ENCODE measurements around the gene SDCBP2. TPM values are rescaled to one million over a fixed set of nuclear protein-coding genes. Genes with fewer than 3 reads are reported as not detected.

Gene SDCBP2
- total and polyA plus RNA-seq, 2 of the 13 experiments (the other 11 are each of a cell fraction or from before 2014, with no cell fraction given): 1.2 to 2.4 TPM

GRCh38 chr20:1317545-1318255, 11.2 kb downstream of the SDCBP2 start (continued):
- TF ChIP-seq ZNF710 (CRISPR knock-in tag; IDR thresholded peaks at IDR 0.05; ENCODE audit: borderline replicate concordance): 0 out of 2 replicates have a peak, but pooled peaks have one; percentile 47
- no peak for TF ChIP-seq MED8 (CRISPR knock-in tag; IDR thresholded peaks at IDR 0.05; ENCODE audit: insufficient replicate concordance)
- TF ChIP-seq NR2C2 (CRISPR knock-in tag; IDR thresholded peaks at IDR 0.05; ENCODE audit: borderline replicate concordance): peak; percentile 89
- no peak for TF ChIP-seq HOXD1 (CRISPR knock-in tag; IDR thresholded peaks at IDR 0.05)
- no peak for TF ChIP-seq U2AF2 (IDR thresholded peaks at IDR 0.05; ENCODE audit: low read depth, low read length)
- 0 out of 2 replicates have a peak, but pooled peaks have one; percentile 20 for TF ChIP-seq ZNF503 (CRISPR knock-in tag; IDR thresholded peaks at IDR 0.05)
- no peak for TF ChIP-seq NFKBIZ (CRISPR knock-in tag; IDR thresholded peaks at IDR 0.05)
- no peak for TF ChIP-seq ZNF598 (CRISPR knock-in tag; IDR thresholded peaks at IDR 0.05; ENCODE audit: borderline replicate concordance)
- no peak for TF ChIP-seq MYNN (CRISPR knock-in tag; IDR thresholded peaks at IDR 0.05; ENCODE audit: low read depth)
- TF ChIP-seq MED13 (CRISPR knock-in tag; IDR thresholded peaks at IDR 0.05): no peak
- no peak for TF ChIP-seq ZNF264 (CRISPR knock-in tag; IDR thresholded peaks at IDR 0.05)
- no peak for TF ChIP-seq ZNF563 (CRISPR knock-in tag; IDR thresholded peaks at IDR 0.05)
- TF ChIP-seq ZNF276 (CRISPR knock-in tag; IDR thresholded peaks at IDR 0.05; ENCODE audit: low read depth): no peak
- TF ChIP-seq, protein P1, sequence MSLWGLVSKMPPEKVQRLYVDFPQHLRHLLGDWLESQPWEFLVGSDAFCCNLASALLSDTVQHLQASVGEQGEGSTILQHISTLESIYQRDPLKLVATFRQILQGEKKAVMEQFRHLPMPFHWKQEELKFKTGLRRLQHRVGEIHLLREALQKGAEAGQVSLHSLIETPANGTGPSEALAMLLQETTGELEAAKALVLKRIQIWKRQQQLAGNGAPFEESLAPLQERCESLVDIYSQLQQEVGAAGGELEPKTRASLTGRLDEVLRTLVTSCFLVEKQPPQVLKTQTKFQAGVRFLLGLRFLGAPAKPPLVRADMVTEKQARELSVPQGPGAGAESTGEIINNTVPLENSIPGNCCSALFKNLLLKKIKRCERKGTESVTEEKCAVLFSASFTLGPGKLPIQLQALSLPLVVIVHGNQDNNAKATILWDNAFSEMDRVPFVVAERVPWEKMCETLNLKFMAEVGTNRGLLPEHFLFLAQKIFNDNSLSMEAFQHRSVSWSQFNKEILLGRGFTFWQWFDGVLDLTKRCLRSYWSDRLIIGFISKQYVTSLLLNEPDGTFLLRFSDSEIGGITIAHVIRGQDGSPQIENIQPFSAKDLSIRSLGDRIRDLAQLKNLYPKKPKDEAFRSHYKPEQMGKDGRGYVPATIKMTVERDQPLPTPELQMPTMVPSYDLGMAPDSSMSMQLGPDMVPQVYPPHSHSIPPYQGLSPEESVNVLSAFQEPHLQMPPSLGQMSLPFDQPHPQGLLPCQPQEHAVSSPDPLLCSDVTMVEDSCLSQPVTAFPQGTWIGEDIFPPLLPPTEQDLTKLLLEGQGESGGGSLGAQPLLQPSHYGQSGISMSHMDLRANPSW (CRISPR knock-in tag; IDR thresholded peaks at IDR 0.05; ENCODE audit: borderline replicate concordance): no peak
- TF ChIP-seq ZFX (CRISPR knock-in tag; IDR thresholded peaks at IDR 0.05; ENCODE audit: low read depth): peak; percentile 39; the same call in 1 of the 2 replicates
- TF ChIP-seq, protein P2, sequence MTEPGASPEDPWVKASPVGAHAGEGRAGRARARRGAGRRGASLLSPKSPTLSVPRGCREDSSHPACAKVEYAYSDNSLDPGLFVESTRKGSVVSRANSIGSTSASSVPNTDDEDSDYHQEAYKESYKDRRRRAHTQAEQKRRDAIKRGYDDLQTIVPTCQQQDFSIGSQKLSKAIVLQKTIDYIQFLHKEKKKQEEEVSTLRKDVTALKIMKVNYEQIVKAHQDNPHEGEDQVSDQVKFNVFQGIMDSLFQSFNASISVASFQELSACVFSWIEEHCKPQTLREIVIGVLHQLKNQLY (CRISPR knock-in tag; IDR thresholded peaks at IDR 0.05): no peak
- TF ChIP-seq ZBTB42 (CRISPR knock-in tag; IDR thresholded peaks at IDR 0.05): no peak
- TF ChIP-seq ZNF33A (CRISPR knock-in tag; IDR thresholded peaks at IDR 0.05; ENCODE audit: borderline replicate concordance): no peak
- TF ChIP-seq ZNF674 (CRISPR knock-in tag; IDR thresholded peaks at IDR 0.05; ENCODE audit: low read depth): no peak
